HL-60 (cell line): Measurements from ENCODE around the gene GDF7.

Source experiments
- DNase-seq, 2 experiments: peaks; one replicate each; pipeline ENCODE4 v3.0.0-alpha.2; 2010 to 2020; ENCODE audit warnings: low read depth in 1 of 2, low spot score in 1 of 2
- H3K27ac ChIP-seq: fragments of 250-450 bp; sonication (Bioruptor Pico); replicated peaks from 2 replicates; pipeline ENCODE4 v1.5.1; 2020; ENCODE audit warnings: mild to moderate bottlenecking, moderate library complexity
- H3K27me3 ChIP-seq: fragments of 250-450 bp; sonication (Bioruptor Pico); 2 replicates; pipeline ENCODE4 v1.5.1; 2021; ENCODE audit warnings: mild to moderate bottlenecking, moderate library complexity; ENCODE audit not compliant: insufficient read depth, poor library complexity, severe bottlenecking
- H3K4me3 ChIP-seq: replicated peaks from 2 replicates; pipeline ENCODE4 v1.5.1; 2011; ENCODE audit warnings: mild to moderate bottlenecking, control low read depth, low read length; ENCODE audit not compliant: insufficient read depth
- GABPA ChIP-seq: IDR thresholded peaks from 2 replicates; pipeline ENCODE4 v1.6.1; 2012; ENCODE audit warnings: low read depth
- POLR2AphosphoS5 ChIP-seq: IDR thresholded peaks from 2 replicates; pipeline ENCODE4 v1.6.1; 2012; ENCODE audit warnings: low read depth
- SPI1 ChIP-seq: IDR thresholded peaks from 2 replicates; pipeline ENCODE4 v1.6.1; 2012; ENCODE audit warnings: low read depth, mild to moderate bottlenecking, borderline replicate concordance
- TF ChIP-seq, protein P1 (sequence below): IDR thresholded peaks from one replicate; pipeline ENCODE4 v1.5.1; 2011; ENCODE audit warnings: low read length, control low read depth, inconsistent platforms; ENCODE audit not compliant: insufficient read depth
- TF ChIP-seq, protein P2 (sequence below): IDR thresholded peaks from 2 replicates; pipeline ENCODE4 v1.6.1; 2012; ENCODE audit warnings: low read depth; ENCODE audit not compliant: insufficient replicate concordance

The GDF7 gene

DNA sequence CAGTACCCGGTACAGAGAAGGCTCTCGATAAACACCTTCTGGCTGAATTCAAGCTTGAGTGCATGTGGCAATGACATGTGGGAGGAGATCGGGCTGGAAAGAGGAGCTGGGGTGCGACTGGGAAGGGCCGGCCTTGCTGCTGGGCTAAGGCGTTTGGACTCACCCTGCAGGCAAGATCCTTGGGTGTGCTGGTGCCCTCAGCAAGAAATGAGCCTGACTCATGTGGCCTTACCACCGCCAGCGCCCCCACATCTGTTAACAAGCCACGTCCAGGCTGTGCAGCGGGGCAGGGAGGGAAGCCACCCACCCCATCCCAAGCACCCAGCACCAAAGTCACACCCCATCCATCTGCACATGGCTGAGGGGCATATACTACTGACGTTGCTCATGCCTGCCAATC is 17.4 kb upstream of the GDF7 start:
- no peak for TF ChIP-seq SPI1
- TF ChIP-seq, protein P1, sequence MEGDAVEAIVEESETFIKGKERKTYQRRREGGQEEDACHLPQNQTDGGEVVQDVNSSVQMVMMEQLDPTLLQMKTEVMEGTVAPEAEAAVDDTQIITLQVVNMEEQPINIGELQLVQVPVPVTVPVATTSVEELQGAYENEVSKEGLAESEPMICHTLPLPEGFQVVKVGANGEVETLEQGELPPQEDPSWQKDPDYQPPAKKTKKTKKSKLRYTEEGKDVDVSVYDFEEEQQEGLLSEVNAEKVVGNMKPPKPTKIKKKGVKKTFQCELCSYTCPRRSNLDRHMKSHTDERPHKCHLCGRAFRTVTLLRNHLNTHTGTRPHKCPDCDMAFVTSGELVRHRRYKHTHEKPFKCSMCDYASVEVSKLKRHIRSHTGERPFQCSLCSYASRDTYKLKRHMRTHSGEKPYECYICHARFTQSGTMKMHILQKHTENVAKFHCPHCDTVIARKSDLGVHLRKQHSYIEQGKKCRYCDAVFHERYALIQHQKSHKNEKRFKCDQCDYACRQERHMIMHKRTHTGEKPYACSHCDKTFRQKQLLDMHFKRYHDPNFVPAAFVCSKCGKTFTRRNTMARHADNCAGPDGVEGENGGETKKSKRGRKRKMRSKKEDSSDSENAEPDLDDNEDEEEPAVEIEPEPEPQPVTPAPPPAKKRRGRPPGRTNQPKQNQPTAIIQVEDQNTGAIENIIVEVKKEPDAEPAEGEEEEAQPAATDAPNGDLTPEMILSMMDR = no peak
- no peak for TF ChIP-seq POLR2AphosphoS5
- no peak for TF ChIP-seq GABPA
- TF ChIP-seq, protein P2, sequence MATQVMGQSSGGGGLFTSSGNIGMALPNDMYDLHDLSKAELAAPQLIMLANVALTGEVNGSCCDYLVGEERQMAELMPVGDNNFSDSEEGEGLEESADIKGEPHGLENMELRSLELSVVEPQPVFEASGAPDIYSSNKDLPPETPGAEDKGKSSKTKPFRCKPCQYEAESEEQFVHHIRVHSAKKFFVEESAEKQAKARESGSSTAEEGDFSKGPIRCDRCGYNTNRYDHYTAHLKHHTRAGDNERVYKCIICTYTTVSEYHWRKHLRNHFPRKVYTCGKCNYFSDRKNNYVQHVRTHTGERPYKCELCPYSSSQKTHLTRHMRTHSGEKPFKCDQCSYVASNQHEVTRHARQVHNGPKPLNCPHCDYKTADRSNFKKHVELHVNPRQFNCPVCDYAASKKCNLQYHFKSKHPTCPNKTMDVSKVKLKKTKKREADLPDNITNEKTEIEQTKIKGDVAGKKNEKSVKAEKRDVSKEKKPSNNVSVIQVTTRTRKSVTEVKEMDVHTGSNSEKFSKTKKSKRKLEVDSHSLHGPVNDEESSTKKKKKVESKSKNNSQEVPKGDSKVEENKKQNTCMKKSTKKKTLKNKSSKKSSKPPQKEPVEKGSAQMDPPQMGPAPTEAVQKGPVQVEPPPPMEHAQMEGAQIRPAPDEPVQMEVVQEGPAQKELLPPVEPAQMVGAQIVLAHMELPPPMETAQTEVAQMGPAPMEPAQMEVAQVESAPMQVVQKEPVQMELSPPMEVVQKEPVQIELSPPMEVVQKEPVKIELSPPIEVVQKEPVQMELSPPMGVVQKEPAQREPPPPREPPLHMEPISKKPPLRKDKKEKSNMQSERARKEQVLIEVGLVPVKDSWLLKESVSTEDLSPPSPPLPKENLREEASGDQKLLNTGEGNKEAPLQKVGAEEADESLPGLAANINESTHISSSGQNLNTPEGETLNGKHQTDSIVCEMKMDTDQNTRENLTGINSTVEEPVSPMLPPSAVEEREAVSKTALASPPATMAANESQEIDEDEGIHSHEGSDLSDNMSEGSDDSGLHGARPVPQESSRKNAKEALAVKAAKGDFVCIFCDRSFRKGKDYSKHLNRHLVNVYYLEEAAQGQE = no peak
- H3K27ac ChIP-seq = no peak overlapping the region
- no peak for DNase-seq
- no peak overlapping the region for H3K4me3 ChIP-seq
- no peaks in the 10 kb centered on the region for H3K27me3 ChIP-seq

DNA sequence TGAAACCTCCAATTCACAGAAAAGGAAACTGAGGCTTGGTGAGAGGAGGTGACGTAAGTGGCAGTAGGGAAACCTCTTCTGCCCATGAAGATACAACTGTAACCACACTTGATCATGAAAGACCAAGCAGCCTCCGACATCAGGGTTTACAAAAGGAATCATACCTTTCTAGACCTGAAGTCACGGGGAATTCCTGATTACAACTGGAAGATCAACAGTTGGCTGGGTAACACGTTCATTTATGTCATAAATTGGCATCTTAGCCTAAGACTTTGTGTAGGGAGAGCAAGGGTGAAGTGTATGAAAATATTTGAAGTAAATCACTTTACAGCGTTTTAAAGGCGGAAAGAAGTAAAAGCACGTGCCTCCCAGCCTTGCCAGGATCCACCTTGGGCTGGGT is 17.0 kb upstream of the GDF7 start:
- Histone ChIP-seq H3K27me3 (no peaks in the 10 kb centered on the region), H3K27ac (no peak overlapping the region), H3K4me3 (peak overlapping the region; percentile 93)
- TF ChIP-seq, protein P1 = no peak
- TF ChIP-seq POLR2AphosphoS5 (no peak), SPI1 (no peak)
- DNase-seq = no peak

DNA sequence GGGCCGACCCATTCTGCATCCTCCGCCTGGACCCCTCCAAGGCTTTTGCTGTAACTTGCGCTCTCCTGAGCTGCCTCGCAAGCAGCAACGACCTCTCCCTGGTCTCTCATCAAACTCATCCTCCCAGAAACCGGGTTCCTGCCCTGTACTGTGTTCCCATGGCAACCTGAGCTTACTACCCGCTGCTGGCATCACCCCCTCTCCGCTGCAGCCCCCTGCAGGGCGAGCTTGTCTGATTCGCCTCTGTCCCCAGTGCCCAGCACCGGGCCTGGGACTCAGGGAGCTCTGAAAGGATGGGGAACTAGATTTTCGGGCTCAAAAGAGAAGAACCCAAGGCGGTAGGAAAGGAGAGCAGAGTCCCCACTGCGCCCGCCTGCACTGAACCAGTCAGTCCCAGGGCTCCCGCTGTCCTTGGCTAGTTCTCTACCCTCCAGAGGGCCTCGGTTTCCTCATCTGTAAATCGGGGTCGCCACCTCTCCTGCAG is 16.5 kb upstream of the GDF7 start:
- peak; percentile 35 to 38 for DNase-seq
- TF ChIP-seq SPI1 (no peak), POLR2AphosphoS5 (no peak), GABPA (no peak)
- TF ChIP-seq, protein P1 = no peak
- TF ChIP-seq, protein P2 = no peak
- Histone ChIP-seq H3K27me3 (no peaks in the 10 kb centered on the region), H3K27ac (peak overlapping the region; percentile 81), H3K4me3 (peak overlapping the region; percentile 93)
